ENCODE measurements around the gene VPS13D.

Gene VPS13D

DNA sequence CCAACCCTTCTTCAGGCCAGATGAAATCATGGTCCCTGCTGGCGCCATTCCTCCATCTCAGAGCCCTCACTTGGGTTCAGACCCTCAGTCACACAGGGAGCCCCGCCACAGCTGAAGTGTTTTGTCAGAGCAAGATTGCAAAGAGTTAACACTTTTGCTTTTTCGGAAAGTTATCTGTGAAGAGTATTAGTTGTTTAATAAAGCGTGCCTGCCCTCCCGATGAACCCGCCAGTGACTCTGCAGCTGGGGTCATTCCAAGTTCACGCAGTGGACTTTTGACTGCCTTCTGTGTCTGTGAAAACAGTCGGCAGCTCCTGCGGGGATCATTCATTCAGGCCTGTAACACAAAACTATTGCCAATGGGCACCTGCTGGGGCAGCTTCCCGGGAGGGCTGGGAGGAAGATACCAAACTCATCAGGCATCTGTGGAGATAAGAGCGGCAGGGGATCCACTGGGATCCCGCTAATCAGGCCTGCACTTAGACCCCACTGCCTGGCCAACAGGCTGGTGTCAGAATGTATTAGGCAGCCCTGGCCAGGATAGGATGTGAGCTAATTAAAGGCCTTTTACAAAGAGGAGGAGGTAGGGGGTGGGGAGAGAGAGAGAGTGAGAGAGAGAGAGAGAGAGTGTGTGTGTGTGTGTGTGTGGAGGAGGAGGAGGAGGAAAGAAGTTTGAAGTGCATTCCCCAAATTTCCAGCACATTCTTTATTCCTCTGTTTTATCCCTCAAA lies 203.7 kb downstream of the VPS13D start:
- Histone ChIP-seq H3K27me3 (ENCODE audit: insufficient read depth, low read length) (no peaks in the 10 kb centered on the region), H3K9me3 (ENCODE audit: low read length) (no peaks in the 10 kb centered on the region), H3K4me3 (ENCODE audit: low read depth, low read length, poor library complexity, severe bottlenecking) (no peak overlapping the region), H3K9ac (ENCODE audit: low read length) (no peak overlapping the region), H2AFZ (ENCODE audit: low read length) (no peak overlapping the region), H3K4me2 (ENCODE audit: low read length) (no peak overlapping the region), H3F3A (ENCODE audit: insufficient read depth, low read length) (no peaks in the 10 kb centered on the region), H4K20me1 (ENCODE audit: insufficient read depth, low read length) (no peaks in the 10 kb centered on the region), H3K36me3 (ENCODE audit: insufficient read depth, low read length) (no peaks in the 10 kb centered on the region), H3K79me2 (ENCODE audit: insufficient read depth, low read length) (no peaks in the 10 kb centered on the region), H3K27ac (ENCODE audit: low read depth, low read length, poor library complexity, severe bottlenecking) (no peak overlapping the region), H3K4me1 (ENCODE audit: insufficient read depth, low read length, severe bottlenecking) (peaks cover 5% of the 10 kb centered on the region), H3K9me2 (ENCODE audit: low read depth, low read length) (no peaks in the 10 kb centered on the region)
- TF ChIP-seq EZH2 (IDR thresholded peaks at IDR 0.05; ENCODE audit: borderline replicate concordance, low read length), result no peak
- TF ChIP-seq, protein P1, sequence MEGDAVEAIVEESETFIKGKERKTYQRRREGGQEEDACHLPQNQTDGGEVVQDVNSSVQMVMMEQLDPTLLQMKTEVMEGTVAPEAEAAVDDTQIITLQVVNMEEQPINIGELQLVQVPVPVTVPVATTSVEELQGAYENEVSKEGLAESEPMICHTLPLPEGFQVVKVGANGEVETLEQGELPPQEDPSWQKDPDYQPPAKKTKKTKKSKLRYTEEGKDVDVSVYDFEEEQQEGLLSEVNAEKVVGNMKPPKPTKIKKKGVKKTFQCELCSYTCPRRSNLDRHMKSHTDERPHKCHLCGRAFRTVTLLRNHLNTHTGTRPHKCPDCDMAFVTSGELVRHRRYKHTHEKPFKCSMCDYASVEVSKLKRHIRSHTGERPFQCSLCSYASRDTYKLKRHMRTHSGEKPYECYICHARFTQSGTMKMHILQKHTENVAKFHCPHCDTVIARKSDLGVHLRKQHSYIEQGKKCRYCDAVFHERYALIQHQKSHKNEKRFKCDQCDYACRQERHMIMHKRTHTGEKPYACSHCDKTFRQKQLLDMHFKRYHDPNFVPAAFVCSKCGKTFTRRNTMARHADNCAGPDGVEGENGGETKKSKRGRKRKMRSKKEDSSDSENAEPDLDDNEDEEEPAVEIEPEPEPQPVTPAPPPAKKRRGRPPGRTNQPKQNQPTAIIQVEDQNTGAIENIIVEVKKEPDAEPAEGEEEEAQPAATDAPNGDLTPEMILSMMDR (IDR thresholded peaks at IDR 0.05; ENCODE audit: low read length), result no peak

DNA sequence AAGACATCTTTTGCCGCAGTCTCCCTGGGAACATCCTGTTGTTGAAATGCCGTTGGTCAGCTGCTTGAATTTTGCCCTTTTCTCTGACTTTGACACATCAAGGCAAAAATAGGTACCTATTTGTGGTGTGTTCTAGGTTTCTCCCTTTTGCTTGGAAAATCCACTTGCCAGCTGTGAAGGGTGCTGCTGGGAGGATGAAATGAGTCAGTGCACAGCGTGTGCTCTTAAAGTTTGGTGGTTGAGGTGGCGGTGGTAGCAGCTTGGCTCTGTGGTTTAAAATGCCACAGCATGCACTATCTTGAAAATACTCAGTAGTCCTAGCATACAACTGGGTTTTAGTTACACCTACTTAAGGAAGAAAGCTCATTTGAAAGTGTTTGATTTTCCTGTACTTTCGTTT lies 204.3 kb downstream of the VPS13D start:
- Histone ChIP-seq H3K9me3 (ENCODE audit: low read length) (no peaks in the 10 kb centered on the region), H3F3A (ENCODE audit: insufficient read depth, low read length) (no peaks in the 10 kb centered on the region), H3K9ac (ENCODE audit: low read length) (no peak overlapping the region), H3K36me3 (ENCODE audit: insufficient read depth, low read length) (no peaks in the 10 kb centered on the region), H2AFZ (ENCODE audit: low read length) (no peak overlapping the region), H3K4me2 (ENCODE audit: low read length) (no peak overlapping the region), H3K79me2 (ENCODE audit: insufficient read depth, low read length) (no peaks in the 10 kb centered on the region), H3K27ac (ENCODE audit: low read depth, low read length, poor library complexity, severe bottlenecking) (no peak overlapping the region), H3K4me3 (ENCODE audit: low read depth, low read length, poor library complexity, severe bottlenecking) (no peak overlapping the region), H4K20me1 (ENCODE audit: insufficient read depth, low read length) (no peaks in the 10 kb centered on the region), H3K4me1 (ENCODE audit: insufficient read depth, low read length, severe bottlenecking) (peaks cover 5% of the 10 kb centered on the region), H3K27me3 (ENCODE audit: insufficient read depth, low read length) (no peaks in the 10 kb centered on the region), H3K9me2 (ENCODE audit: low read depth, low read length) (no peaks in the 10 kb centered on the region)
- no peak for TF ChIP-seq EZH2 (IDR thresholded peaks at IDR 0.05; ENCODE audit: borderline replicate concordance, low read length)
- TF ChIP-seq, protein P1 (IDR thresholded peaks at IDR 0.05; ENCODE audit: low read length), result no peak

DNA sequence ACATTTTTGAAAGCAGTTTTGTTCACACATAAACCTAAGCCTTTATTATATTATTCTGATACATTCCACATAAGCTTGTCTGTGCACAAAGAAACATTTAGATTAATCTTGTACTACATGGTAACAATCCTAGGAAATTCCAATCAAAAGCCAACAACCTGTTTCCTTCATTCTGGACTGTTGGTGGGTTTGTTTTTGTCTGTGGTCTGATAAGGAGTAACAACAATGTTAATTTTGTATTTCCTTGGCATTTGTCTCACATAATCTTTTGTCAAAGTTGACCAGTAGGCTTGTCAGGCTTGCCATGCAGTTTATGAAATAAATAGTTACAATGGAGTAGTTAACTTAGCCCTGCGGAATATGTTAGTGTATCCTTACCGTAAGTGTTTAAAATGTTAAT lies 204.9 kb downstream of the VPS13D start:
- Histone ChIP-seq H3K4me1 (ENCODE audit: insufficient read depth, low read length, severe bottlenecking) (peaks cover 5% of the 10 kb centered on the region), H3K9me2 (ENCODE audit: low read depth, low read length) (no peaks in the 10 kb centered on the region), H3F3A (ENCODE audit: insufficient read depth, low read length) (no peaks in the 10 kb centered on the region), H3K79me2 (ENCODE audit: insufficient read depth, low read length) (no peaks in the 10 kb centered on the region), H2AFZ (ENCODE audit: low read length) (no peak overlapping the region), H4K20me1 (ENCODE audit: insufficient read depth, low read length) (no peaks in the 10 kb centered on the region), H3K36me3 (ENCODE audit: insufficient read depth, low read length) (no peaks in the 10 kb centered on the region), H3K27ac (ENCODE audit: low read depth, low read length, poor library complexity, severe bottlenecking) (no peak overlapping the region), H3K9ac (ENCODE audit: low read length) (no peak overlapping the region), H3K9me3 (ENCODE audit: low read length) (no peaks in the 10 kb centered on the region), H3K4me3 (ENCODE audit: low read depth, low read length, poor library complexity, severe bottlenecking) (no peak overlapping the region), H3K27me3 (ENCODE audit: insufficient read depth, low read length) (no peaks in the 10 kb centered on the region), H3K4me2 (ENCODE audit: low read length) (no peak overlapping the region)
- TF ChIP-seq, protein P1 (IDR thresholded peaks at IDR 0.05; ENCODE audit: low read length), result no peak
- TF ChIP-seq EZH2 (IDR thresholded peaks at IDR 0.05; ENCODE audit: borderline replicate concordance, low read length), result no peak
